Neural cell (in vitro differentiated cells): ENCODE data around the gene TMEM231. TPM values are rescaled to one million over a fixed set of nuclear protein-coding genes. Genes with fewer than 3 reads are reported as not detected.

Experiments used
- polyA plus RNA-seq: library from polyadenylated mRNA; depleted of rRNA; stranded (reverse); fragments of >200 nt; gene quantifications from 2 replicates; pipeline ENCODE4 v1.2.3, GENCODE V29; 2014

TMEM231 gene
- polyA plus RNA-seq, 1 donor from 2014 or later, result 19.6 TPM

Other genes with a start within 250 kb of the TMEM231 start
- 197 and 201 TPM in 2 replicates for gene CFDP1, start 122.7 kb downstream of the TMEM231 start, polyA plus RNA-seq
- 32.2 and 35.9 TPM in 2 replicates for gene TMEM170A, start 91.6 kb downstream of the TMEM231 start, polyA plus RNA-seq
- gene CHST6, start 60.8 kb downstream of the TMEM231 start, polyA plus RNA-seq, result 0.02 TPM in 1 of 2 replicates, not detected in the other
- gene CHST5, start 20.1 kb downstream of the TMEM231 start, polyA plus RNA-seq, result 0.84 and 2.7 TPM in 2 replicates
- 299 and 344 TPM in 2 replicates for gene GABARAPL2, start 10.1 kb upstream of the TMEM231 start, polyA plus RNA-seq
- 62.8 and 64.5 TPM in 2 replicates for gene ADAT1, start 67.0 kb upstream of the TMEM231 start, polyA plus RNA-seq
- gene KARS1, start 91.4 kb upstream of the TMEM231 start, polyA plus RNA-seq, result 151 and 159 TPM in 2 replicates
- 706 and 752 TPM in 2 replicates for gene TERF2IP, start 91.5 kb upstream of the TMEM231 start, polyA plus RNA-seq
- not detected in 2 replicates for gene CPHXL2, start 120.8 kb upstream of the TMEM231 start, polyA plus RNA-seq
- not detected in 2 replicates for gene DUXB, start 145.2 kb upstream of the TMEM231 start, polyA plus RNA-seq
- not detected in 2 replicates for gene CPHXL, start 170.2 kb upstream of the TMEM231 start, polyA plus RNA-seq